ENCODE measurements around the gene TSPAN32.
"Not testable (repeated sequence)": the region's sequence is repeated elsewhere in the genome, so short reads cannot be mapped to it uniquely, and the experiment has no call there.

DNA sequence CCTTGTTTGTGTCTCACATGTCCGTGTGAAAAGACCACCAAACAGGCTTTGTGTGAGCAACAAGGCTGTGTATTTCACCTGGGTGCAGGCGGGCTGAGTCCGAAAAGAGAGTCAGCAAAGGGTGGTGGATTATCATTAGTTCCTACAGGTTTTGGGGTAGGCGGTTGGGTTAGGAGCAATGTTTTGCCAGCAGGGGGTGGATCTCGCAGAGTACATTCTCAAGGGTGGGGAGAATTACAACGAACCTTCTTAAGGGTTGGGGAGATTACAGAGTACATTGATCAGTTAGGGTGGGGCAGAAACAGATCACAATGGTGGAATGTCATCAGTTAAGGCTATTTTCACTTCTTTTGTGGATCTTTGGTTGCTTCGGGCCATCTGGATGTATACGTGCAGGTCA is 36.9 kb downstream of the TSPAN32 start:
- not testable (repeated sequence) for TF ChIP-seq POLR2AphosphoS5 (IDR thresholded peaks at IDR 0.05; ENCODE audit: low read depth, low read length); TAF1 (IDR thresholded peaks at IDR 0.05; ENCODE audit: borderline replicate concordance, low read depth, low read length); POLR2A (IDR thresholded peaks at IDR 0.05; ENCODE audit: low read depth, low read length)

Data from GM12892 (cell line).